KOPT-K1 (cell line): ENCODE measurements around the gene NHEJ1.
A peak's percentile ranks its signal among the peaks of the same experiment; 100 is the strongest.

Experiments used
- H3K27ac ChIP-seq: fragments of 200-600 bp; sonication (generic); 2 replicates; pipeline ENCODE4 v1.5.1; 2016; ENCODE audit warnings: antibody characterized with exemption, mild to moderate bottlenecking, low read depth, low read length; ENCODE audit not compliant: poor library complexity, severe bottlenecking
- H3K36me3 ChIP-seq: fragments of 200-600 bp; sonication (generic); 2 replicates; pipeline ENCODE4 v1.5.1; 2017; ENCODE audit warnings: antibody characterized with exemption, mild to moderate bottlenecking, low read length, moderate library complexity; ENCODE audit not compliant: insufficient read depth
- H3K9me3 ChIP-seq: fragments of 200-600 bp; sonication (generic); 2 replicates; pipeline ENCODE4 v1.5.1; 2017; ENCODE audit warnings: antibody characterized with exemption, low read length, mild to moderate bottlenecking; ENCODE audit not compliant: insufficient read depth, poor library complexity, severe bottlenecking

The NHEJ1 gene

DNA sequence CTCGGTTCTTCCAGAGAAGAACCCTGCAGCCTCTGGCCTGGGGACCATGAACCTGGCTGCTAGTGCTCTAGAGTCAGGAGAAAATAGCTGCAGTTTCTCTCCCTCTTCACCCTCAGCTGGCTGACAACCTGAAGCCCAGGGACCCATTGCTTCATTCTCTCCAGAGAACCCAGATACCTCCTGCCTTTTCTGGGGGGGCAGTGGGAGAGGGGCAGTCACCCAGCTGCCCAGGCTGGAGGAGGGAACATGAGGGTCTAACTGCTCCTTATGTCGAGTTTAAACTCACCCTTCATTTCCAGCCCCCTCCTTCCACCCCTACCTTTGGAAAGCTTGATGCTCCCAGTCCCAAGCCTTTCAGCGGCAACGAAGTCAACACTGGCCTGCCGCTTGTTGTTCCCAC is 38.4 kb upstream of the NHEJ1 start:
- H3K36me3 ChIP-seq, result no peaks in the 10 kb centered on the region
- no peaks in the 10 kb centered on the region for H3K9me3 ChIP-seq
- no peak overlapping the region for H3K27ac ChIP-seq

DNA sequence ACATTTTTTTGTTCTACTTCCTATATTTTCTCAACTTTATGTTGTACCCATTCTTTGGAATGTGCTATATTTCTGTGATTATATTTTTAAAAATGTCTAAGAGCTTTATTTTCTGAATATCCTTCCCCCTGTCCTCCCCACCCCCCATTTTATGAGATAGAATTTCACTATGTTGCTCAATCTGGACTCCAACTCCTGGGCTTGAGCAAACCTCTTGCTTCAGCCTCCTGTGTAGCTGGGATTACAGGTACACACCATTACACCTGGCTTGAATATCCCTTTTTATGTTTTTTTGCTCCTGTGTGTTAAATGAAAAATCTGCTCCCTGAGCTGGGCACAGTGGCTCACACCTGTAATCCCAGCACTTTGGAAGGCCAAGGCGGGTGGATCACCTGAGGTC is 36.8 kb upstream of the NHEJ1 start:
- Histone ChIP-seq H3K9me3 (no peaks in the 10 kb centered on the region), H3K27ac (no peak overlapping the region), H3K36me3 (no peaks in the 10 kb centered on the region)

DNA sequence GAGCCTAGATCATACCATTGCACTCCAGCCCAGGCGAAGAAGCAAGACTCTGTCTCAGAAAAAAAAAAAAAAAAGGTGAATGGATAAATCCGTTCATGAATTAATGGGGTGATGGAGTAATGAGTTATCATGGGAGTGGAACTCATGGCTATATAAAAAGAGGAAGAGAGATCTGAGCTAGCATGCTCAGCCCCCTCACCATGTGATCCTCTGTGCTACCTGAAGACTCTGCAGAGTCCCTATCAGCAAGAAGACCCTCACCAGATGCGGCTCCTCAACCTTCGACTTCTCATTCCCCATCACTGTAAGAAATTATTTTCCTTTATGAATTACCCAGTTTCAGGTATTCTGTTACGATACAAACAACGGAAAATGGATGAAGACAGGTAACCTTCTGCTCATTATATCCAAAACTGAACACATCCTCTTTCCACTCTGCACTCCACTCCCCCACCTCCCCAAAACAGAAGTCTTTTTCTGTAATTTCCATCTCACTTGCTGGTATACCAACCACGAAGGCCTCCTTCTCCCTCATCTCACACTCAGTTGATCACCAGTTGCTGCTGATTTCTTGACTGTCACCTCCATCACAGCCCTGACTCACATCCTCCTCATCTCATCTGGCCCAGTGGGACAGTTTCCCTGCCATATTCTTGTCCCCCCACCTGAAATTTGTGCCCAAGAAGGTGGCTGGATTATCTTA is 26.3 kb upstream of the NHEJ1 start:
- H3K27ac ChIP-seq, result no peak overlapping the region
- H3K36me3 ChIP-seq, result peaks cover 38% of the 10 kb centered on the region
- no peaks in the 10 kb centered on the region for H3K9me3 ChIP-seq

DNA sequence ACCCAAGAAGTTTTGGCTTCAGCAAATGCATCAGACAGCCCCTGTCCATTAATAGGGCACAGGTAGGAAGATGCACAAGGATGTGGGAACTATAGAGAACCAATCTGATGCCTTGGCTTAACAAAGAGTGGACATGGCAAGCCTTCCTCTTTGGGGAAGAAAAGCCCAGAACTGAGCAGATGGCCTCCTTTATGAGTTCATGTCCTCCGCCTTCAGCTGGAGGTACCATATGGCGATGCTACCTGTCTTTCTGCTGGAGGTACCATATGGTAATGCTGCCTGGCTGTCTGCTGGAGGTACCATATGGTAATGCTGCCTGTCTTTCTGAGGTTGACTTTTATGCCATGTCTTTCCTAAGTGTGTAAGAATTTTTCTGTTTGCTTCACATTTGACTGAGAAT is 23.5 kb upstream of the NHEJ1 start:
- Histone ChIP-seq H3K27ac (no peak overlapping the region), H3K9me3 (no peaks in the 10 kb centered on the region), H3K36me3 (peaks cover 66% of the 10 kb centered on the region)

GRCh38 chr2:219183151-219183772 is 22.6 kb upstream of the NHEJ1 start:
- H3K9me3 ChIP-seq, result no peaks in the 10 kb centered on the region
- peaks cover 67% of the 10 kb centered on the region for H3K36me3 ChIP-seq
- H3K27ac ChIP-seq, result no peak overlapping the region

DNA sequence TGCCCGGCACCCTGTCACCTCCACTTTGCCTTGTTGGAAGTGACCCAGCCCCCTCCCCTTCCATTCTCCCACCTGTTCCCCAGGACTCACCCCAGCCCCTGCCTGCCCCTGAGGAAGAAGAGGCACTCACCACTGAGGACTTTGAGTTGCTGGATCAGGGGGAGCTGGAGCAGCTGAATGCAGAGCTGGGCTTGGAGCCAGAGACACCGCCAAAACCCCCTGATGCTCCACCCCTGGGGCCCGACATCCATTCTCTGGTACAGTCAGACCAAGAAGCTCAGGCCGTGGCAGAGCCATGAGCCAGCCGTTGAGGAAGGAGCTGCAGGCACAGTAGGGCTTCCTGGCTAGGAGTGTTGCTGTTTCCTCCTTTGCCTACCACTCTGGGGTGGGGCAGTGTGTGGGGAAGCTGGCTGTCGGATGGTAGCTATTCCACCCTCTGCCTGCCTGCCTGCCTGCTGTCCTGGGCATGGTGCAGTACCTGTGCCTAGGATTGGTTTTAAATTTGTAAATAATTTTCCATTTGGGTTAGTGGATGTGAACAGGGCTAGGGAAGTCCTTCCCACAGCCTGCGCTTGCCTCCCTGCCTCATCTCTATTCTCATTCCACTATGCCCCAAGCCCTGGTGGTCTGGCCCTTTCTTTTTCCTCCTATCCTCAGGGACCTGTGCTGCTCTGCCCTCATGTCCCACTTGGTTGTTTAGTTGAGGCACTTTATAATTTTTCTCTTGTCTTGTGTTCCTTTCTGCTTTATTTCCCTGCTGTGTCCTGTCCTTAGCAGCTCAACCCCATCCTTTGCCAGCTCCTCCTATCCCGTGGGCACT is 21.9 kb upstream of the NHEJ1 start:
- H3K36me3 ChIP-seq, result peaks cover 67% of the 10 kb centered on the region
- no peak overlapping the region for H3K27ac ChIP-seq
- H3K9me3 ChIP-seq, result no peaks in the 10 kb centered on the region

DNA sequence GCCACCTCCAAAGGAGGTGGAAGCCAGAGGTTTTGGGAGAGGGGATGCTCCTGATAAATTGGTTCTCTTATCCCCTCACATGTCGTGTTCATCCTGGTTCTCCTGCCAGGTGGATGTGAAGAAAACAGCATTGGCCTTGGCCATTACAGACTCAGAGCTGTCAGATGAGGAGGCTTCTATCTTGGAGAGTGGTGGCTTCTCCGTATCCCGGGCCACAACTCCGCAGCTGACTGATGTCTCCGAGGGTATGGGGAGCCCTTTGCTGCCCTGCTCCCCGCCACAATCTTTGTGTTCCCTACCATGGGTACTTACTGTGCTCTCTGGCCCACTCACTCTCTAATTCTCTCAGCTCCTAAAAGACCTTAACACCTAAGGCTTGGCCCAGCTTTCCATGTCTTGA is 20.9 kb upstream of the NHEJ1 start:
- Histone ChIP-seq H3K27ac (no peak overlapping the region), H3K36me3 (peaks cover 67% of the 10 kb centered on the region), H3K9me3 (no peaks in the 10 kb centered on the region)

- Histone ChIP-seq H3K9me3 (no peaks in the 10 kb centered on the region), H3K36me3 (peaks cover 67% of the 10 kb centered on the region), H3K27ac (no peak overlapping the region)
These were observed 20.3 kb upstream of the NHEJ1 start for GRCh38 chr2:219180961-219181360.

GRCh38 chr2:219179601-219180465 is 19.2 kb upstream of the NHEJ1 start:
- peaks cover 60% of the 10 kb centered on the region for H3K36me3 ChIP-seq
- no peak overlapping the region for H3K27ac ChIP-seq
- H3K9me3 ChIP-seq, result no peaks in the 10 kb centered on the region

- Histone ChIP-seq H3K36me3 (peaks cover 60% of the 10 kb centered on the region), H3K27ac (peak overlapping the region; percentile 93), H3K9me3 (no peaks in the 10 kb centered on the region)
These were observed 18.0 kb upstream of the NHEJ1 start for GRCh38 chr2:219178377-219179175.

GRCh38 chr2:219177552-219178376 is 17.1 kb upstream of the NHEJ1 start, which contains the start of gene RETREG2:
Gene RETREG2, plus strand, starts transcription at chr2:219178275. Its CDS starts 78 bp downstream, at chr2:219178353.
- Histone ChIP-seq H3K9me3 (no peaks in the 10 kb centered on the region), H3K36me3 (peaks cover 58% of the 10 kb centered on the region), H3K27ac (peak within 1 kb of the TSS; percentile 93)

- H3K9me3 ChIP-seq, result no peaks in the 10 kb centered on the region
- peaks cover 58% of the 10 kb centered on the region for H3K36me3 ChIP-seq
- H3K27ac ChIP-seq, result peak within 1 kb of the TSS; percentile 93
These were observed 16.4 kb upstream of the NHEJ1 start, which contains the start of gene CNPPD1 for GRCh38 chr2:219176818-219177551. Gene CNPPD1, minus strand, starts transcription at chr2:219176925. Its CDS starts 97 bp downstream, at chr2:219176828.
